ENCODE measurements around the gene MRPL1.
"Not testable (repeated sequence)": the region's sequence is repeated elsewhere in the genome, so short reads cannot be mapped to it uniquely, and the experiment has no call there.

DNA sequence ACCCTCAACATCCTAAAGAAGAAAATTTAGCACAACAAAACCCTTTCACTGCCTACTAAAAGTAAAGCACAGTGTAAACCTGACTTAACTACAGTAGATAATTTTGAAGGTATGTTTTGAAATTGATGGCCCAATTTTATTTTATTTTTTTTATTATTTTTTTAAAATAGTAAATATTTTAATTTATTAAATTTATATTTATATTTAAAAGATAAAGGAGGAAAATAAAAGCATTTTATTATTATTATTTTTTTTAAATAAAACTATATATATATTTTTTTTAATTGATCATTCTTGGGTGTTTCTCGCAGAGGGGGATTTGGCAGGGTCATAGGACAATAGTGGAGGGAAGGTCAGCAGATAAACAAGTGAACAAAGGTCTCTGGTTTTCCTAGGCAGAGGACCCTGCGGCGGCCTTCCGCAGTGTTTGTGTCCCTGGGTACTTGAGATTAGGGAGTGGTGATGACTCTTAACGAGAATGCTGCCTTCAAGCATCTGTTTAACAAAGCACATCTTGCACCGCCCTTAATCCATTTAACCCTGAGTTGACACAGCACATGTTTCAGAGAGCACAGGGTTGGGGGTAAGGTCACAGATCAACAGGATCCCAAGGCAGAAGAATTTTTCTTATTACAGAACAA, 120.4 kb downstream of the MRPL1 start:
- not testable (repeated sequence) for TF ChIP-seq POLR2A (IDR thresholded peaks at IDR 0.05)
- TF ChIP-seq, protein P1, sequence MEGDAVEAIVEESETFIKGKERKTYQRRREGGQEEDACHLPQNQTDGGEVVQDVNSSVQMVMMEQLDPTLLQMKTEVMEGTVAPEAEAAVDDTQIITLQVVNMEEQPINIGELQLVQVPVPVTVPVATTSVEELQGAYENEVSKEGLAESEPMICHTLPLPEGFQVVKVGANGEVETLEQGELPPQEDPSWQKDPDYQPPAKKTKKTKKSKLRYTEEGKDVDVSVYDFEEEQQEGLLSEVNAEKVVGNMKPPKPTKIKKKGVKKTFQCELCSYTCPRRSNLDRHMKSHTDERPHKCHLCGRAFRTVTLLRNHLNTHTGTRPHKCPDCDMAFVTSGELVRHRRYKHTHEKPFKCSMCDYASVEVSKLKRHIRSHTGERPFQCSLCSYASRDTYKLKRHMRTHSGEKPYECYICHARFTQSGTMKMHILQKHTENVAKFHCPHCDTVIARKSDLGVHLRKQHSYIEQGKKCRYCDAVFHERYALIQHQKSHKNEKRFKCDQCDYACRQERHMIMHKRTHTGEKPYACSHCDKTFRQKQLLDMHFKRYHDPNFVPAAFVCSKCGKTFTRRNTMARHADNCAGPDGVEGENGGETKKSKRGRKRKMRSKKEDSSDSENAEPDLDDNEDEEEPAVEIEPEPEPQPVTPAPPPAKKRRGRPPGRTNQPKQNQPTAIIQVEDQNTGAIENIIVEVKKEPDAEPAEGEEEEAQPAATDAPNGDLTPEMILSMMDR (IDR thresholded peaks at IDR 0.05): not testable (repeated sequence)

All from body of pancreas (tissue), 4 donors.